Endodermal cell (in vitro differentiated cells): Measurements from ENCODE around the gene GALNS. TPM values are rescaled to one million over a fixed set of nuclear protein-coding genes. Genes with fewer than 3 reads are reported as not detected.
A peak's percentile ranks its signal among the peaks of the same experiment; 100 is the strongest.

Experiments
- DNase-seq: peaks from one replicate; pipeline ENCODE4 v3.0.0-alpha.2; 2017
- H3K27ac ChIP-seq: 2 replicates; pipeline ENCODE4 v1.5.1; 2013; ENCODE audit warnings: mild to moderate bottlenecking, low read depth, low read length, moderate library complexity
- H3K27me3 ChIP-seq: 2 replicates; pipeline ENCODE4 v1.6.1; 2013; ENCODE audit warnings: mild to moderate bottlenecking, low read length, moderate library complexity; ENCODE audit not compliant: insufficient read depth, control insufficient read depth, poor library complexity, severe bottlenecking
- H3K36me3 ChIP-seq: 2 replicates; pipeline ENCODE4 v1.7.0; 2013; ENCODE audit warnings: mild to moderate bottlenecking, low read length, moderate library complexity; ENCODE audit not compliant: control insufficient read depth, insufficient read depth
- H3K4me1 ChIP-seq: one replicate; pipeline ENCODE4 v1.7.0; 2013; ENCODE audit warnings: low read length; ENCODE audit not compliant: control insufficient read depth, insufficient read depth
- H3K4me3 ChIP-seq: 2 replicates; pipeline ENCODE4 v1.5.1; 2013; ENCODE audit warnings: mild to moderate bottlenecking, low read length, moderate library complexity
- H3K9ac ChIP-seq: 2 replicates; pipeline ENCODE4 v1.6.1; 2013; ENCODE audit warnings: mild to moderate bottlenecking, low read length, moderate library complexity; ENCODE audit not compliant: poor library complexity, severe bottlenecking; ENCODE audit errors: extremely low read depth
- H3K9me3 ChIP-seq: 2 replicates; pipeline ENCODE4 v1.6.1; 2013; ENCODE audit warnings: mild to moderate bottlenecking, low read length, moderate library complexity; ENCODE audit not compliant: control insufficient read depth
- H3K27ac Mint-ChIP-seq: 2 replicates; pipeline ENCODE4 v1.8.0; 2020; ENCODE audit warnings: mixed read lengths
- H3K27me3 Mint-ChIP-seq: 2 replicates; pipeline ENCODE4 v1.8.0; 2021; ENCODE audit warnings: mild to moderate bottlenecking, mixed read lengths; ENCODE audit not compliant: insufficient read depth
- H3K36me3 Mint-ChIP-seq: 2 replicates; pipeline ENCODE4 v1.8.0; 2020; ENCODE audit warnings: low read depth, mixed read lengths
- H3K4me1 Mint-ChIP-seq: 2 replicates; pipeline ENCODE4 v1.8.0; 2020; ENCODE audit warnings: mixed read lengths
- H3K4me3 Mint-ChIP-seq: 2 replicates; pipeline ENCODE4 v1.8.0; 2020; ENCODE audit warnings: mild to moderate bottlenecking, moderate library complexity, mixed read lengths
- H3K9me3 Mint-ChIP-seq: 2 replicates; pipeline ENCODE4 v1.8.0; 2020; ENCODE audit warnings: mild to moderate bottlenecking, mixed read lengths
- CTCF ChIP-seq: fragments of 200-600 bp; sonication (generic); conservative IDR thresholded peaks from 2 replicates; pipeline ENCODE4 v1.5.0; 2021; ENCODE audit warnings: antibody characterized with exemption, mild to moderate bottlenecking
- WGBS, 2 experiments: methylation state at CpG; one replicate each; pipeline versions ENCODE4 v1.1.5 to v1.1.7; 2013; ENCODE audit warnings: missing lambda C conversion rate in 2 of 2, mixed read lengths in 1 of 2; ENCODE audit not compliant: insufficient coverage in 1 of 2, insufficient read length in 1 of 2; 5-methylcytosine and 5-hydroxymethylcytosine counted together
- total RNA-seq, 2 donors: library from RNA; stranded (reverse); fragmentation: NEBNext Ultra II Directional in 1 of 2; extraction: Animal tissue kit (Norgen Biotek cat#: 25700) in 1 of 2; gene quantifications; 2 replicates in 1 of 2; 3 replicates in 1 of 2; pipeline ENCODE4 v1.2.1, GENCODE V29; 2021

The GALNS gene
- total RNA-seq, 2 donors from 2014 or later: 32.2 to 39.6 TPM

GRCh38 chr16:88902744-88903143, 46.0 kb upstream of the GALNS start:
- no peak for DNase-seq
- Mint-ChIP-seq H3K36me3 (no peaks in the 10 kb centered on the region), H3K4me1 (no peaks in the 10 kb centered on the region), H3K9me3 (no peaks in the 10 kb centered on the region), H3K4me3 (no peak overlapping the region), H3K27ac (no peak overlapping the region), H3K27me3 (no peaks in the 10 kb centered on the region)
- Histone ChIP-seq H3K36me3 (no peaks in the 10 kb centered on the region), H3K9ac (no peak overlapping the region), H3K4me1 (no peaks in the 10 kb centered on the region), H3K9me3 (no peaks in the 10 kb centered on the region), H3K4me3 (no peak overlapping the region), H3K27me3 (no peaks in the 10 kb centered on the region), H3K27ac (no peak overlapping the region)
- no peak for TF ChIP-seq CTCF
- whole genome bisulfite sequencing, 2 experiments: 91 to 92% methylated on average over 14 to 16 of the region's 16 CpGs

GRCh38 chr16:88901718-88902337, 45.1 kb upstream of the GALNS start:
- H3K27ac Mint-ChIP-seq: peak overlapping the region; percentile 48
- 70 to 82% methylated on average over 9 to 26 of the region's 26 CpGs for WGBS, 2 experiments
- DNase-seq: peak; percentile 79

GRCh38 chr16:88900662-88901052, 43.9 kb upstream of the GALNS start:
- no peak for TF ChIP-seq CTCF
- H3K27ac Mint-ChIP-seq: no peak overlapping the region
- no peaks in the 10 kb centered on the region for H3K9me3 Mint-ChIP-seq
- no peaks in the 10 kb centered on the region for H3K4me1 ChIP-seq
- no peak overlapping the region for H3K27ac ChIP-seq
- H3K27me3 ChIP-seq: no peaks in the 10 kb centered on the region
- H3K4me1 Mint-ChIP-seq: no peaks in the 10 kb centered on the region
- H3K27me3 Mint-ChIP-seq: no peaks in the 10 kb centered on the region
- H3K4me3 Mint-ChIP-seq: no peak overlapping the region
- H3K36me3 Mint-ChIP-seq: no peaks in the 10 kb centered on the region
- H3K4me3 ChIP-seq: no peak overlapping the region
- 87 to 92% methylated on average over 3 to 12 of the region's 12 CpGs for WGBS, 2 experiments
- no peak for DNase-seq
- H3K9ac ChIP-seq: no peak overlapping the region
- no peaks in the 10 kb centered on the region for H3K9me3 ChIP-seq
- no peaks in the 10 kb centered on the region for H3K36me3 ChIP-seq

More at GRCh38 chr16:88901718-88902337, 45.1 kb upstream of the GALNS start:
- Histone ChIP-seq H3K9ac (no peak overlapping the region), H3K27me3 (no peaks in the 10 kb centered on the region), H3K36me3 (no peaks in the 10 kb centered on the region), H3K4me1 (no peaks in the 10 kb centered on the region), H3K9me3 (no peaks in the 10 kb centered on the region), H3K4me3 (no peak overlapping the region), H3K27ac (no peak overlapping the region)
- TF ChIP-seq CTCF: peak; percentile 25
- Mint-ChIP-seq H3K4me3 (no peak overlapping the region), H3K4me1 (no peaks in the 10 kb centered on the region), H3K9me3 (no peaks in the 10 kb centered on the region), H3K36me3 (no peaks in the 10 kb centered on the region), H3K27me3 (no peaks in the 10 kb centered on the region)
